Duodenal mucosa (tissue), 2 donors: ENCODE data around the gene TBC1D5.

ENCODE experiments used
- H3K27ac ChIP-seq: one replicate; pipeline ENCODE4 v1.7.0; 2013; ENCODE audit warnings: low read depth, low read length
- H3K27me3 ChIP-seq, 2 donors: one replicate each; pipeline ENCODE4 v1.7.0; 2013; ENCODE audit warnings: low read length in 2 of 2, control low read depth in 1 of 2; ENCODE audit not compliant: insufficient read depth in 2 of 2, control insufficient read depth in 1 of 2
- H3K36me3 ChIP-seq, 2 donors: one replicate each; pipeline ENCODE4 v1.7.0; 2013; ENCODE audit warnings: low read length in 2 of 2, control low read depth in 1 of 2; ENCODE audit not compliant: insufficient read depth in 2 of 2, control insufficient read depth in 1 of 2
- H3K4me1 ChIP-seq, 2 donors: one replicate each; pipeline ENCODE4 v1.7.0; 2013; ENCODE audit warnings: low read length in 2 of 2, control low read depth in 1 of 2; ENCODE audit not compliant: insufficient read depth in 2 of 2, control insufficient read depth in 1 of 2
- H3K4me3 ChIP-seq, 2 donors: one replicate each; pipeline ENCODE4 v1.7.0; 2013; ENCODE audit warnings: low read length in 2 of 2, low read depth in 1 of 2
- H3K9ac ChIP-seq, 2 donors: one replicate each; pipeline ENCODE4 v1.7.0; 2013; ENCODE audit warnings: low read length in 2 of 2, low read depth in 1 of 2
- H3K9me3 ChIP-seq, 2 donors: one replicate each; pipeline ENCODE4 v1.7.0; 2013; ENCODE audit warnings: low read length in 2 of 2, control low read depth in 1 of 2; ENCODE audit not compliant: control insufficient read depth in 1 of 2

TBC1D5 gene

DNA sequence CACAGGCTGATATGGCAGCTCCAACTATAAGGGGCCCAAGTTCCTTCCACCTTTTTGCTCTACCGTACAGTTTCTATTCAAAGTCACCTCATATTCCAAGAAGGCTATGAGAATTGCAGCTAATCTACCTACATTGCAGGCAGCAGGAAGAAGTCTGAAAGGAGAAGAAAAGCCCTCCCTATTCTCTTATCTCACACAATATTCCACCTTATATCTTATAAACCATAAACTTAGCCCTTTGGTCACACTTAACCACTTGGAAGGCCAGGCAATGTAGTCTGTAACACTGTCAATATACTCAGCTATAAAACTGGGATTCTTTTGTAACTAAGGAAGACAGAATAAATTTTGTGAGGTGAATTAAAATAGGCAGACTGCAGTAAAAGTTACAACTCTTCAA lies 54.9 kb downstream of the TBC1D5 start:
- H3K4me1 ChIP-seq = peaks cover 0 to 8% of the 10 kb centered on the region in 2 donors
- H3K9ac ChIP-seq = no peak overlapping the region
- no peaks in the 10 kb centered on the region for H3K36me3 ChIP-seq
- no peaks in the 10 kb centered on the region for H3K9me3 ChIP-seq
- H3K4me3 ChIP-seq = no peak overlapping the region
- no peaks in the 10 kb centered on the region for H3K27me3 ChIP-seq
- H3K27ac ChIP-seq = no peak overlapping the region

DNA sequence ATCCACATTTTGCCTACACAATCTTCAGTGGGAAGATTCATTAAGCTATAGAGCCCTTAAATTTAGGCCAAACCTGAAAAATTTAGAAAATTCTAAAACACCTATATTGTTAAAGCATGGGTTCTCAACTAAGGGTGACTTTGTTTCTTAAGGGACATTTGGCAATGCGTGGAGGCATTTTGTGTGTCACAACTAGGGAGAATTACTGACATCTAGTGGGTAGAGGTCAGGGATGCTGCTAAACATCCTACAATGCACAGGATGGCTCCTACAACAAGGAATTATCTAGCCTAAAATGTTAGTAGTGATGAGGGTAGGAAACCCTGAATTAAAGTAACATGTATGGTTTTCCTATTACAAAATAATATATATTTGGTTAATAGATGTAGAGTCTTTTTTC lies 55.8 kb downstream of the TBC1D5 start:
- Histone ChIP-seq H3K9ac (no peak overlapping the region), H3K36me3 (no peaks in the 10 kb centered on the region), H3K4me1 (peaks cover 0 to 8% of the 10 kb centered on the region in 2 donors), H3K27me3 (no peaks in the 10 kb centered on the region), H3K4me3 (no peak overlapping the region), H3K27ac (no peak overlapping the region), H3K9me3 (no peaks in the 10 kb centered on the region)

DNA sequence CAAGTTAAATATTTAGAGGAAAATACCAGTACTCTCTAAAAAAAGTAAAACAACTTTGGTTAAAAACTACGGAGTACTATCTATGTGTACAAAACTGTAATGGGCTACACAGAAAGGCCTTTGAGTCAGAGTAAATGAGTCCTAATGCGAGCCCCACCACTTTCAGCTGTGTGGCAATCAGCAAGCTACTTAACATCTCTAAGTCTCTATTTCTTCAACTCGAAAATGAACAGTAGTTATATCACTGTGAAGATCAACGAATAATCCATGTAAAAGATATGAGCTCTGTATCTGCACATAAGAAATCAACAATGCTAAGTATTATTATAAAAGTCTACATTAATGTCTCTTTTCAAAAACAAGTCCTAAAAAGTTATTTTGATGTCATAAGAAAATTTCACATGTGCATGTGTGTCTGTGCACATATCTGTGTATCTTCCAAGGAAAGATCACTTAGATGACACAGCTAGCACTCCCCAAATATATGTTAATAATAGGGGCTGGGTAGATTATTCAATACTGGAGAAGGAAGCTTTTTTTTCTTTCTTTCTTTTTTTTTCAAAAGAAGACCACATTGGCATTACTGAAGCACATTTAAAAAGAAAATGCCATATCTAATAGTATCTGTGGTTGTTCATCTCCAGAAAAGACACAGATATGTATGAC lies 58.8 kb downstream of the TBC1D5 start:
- H3K27me3 ChIP-seq = no peaks in the 10 kb centered on the region
- H3K9ac ChIP-seq = no peak overlapping the region
- no peak overlapping the region for H3K27ac ChIP-seq
- no peaks in the 10 kb centered on the region for H3K36me3 ChIP-seq
- H3K4me1 ChIP-seq = peaks cover 0 to 8% of the 10 kb centered on the region in 2 donors
- H3K4me3 ChIP-seq = no peak overlapping the region
- H3K9me3 ChIP-seq = no peaks in the 10 kb centered on the region

GRCh38 chr3:17680530-17680929 lies 61.9 kb downstream of the TBC1D5 start:
- Histone ChIP-seq H3K9ac (no peak overlapping the region), H3K27ac (no peak overlapping the region), H3K4me1 (no peaks in the 10 kb centered on the region), H3K36me3 (no peaks in the 10 kb centered on the region), H3K9me3 (no peaks in the 10 kb centered on the region), H3K4me3 (no peak overlapping the region), H3K27me3 (no peaks in the 10 kb centered on the region)

GRCh38 chr3:17678116-17678741 lies 64.2 kb downstream of the TBC1D5 start:
- Histone ChIP-seq H3K4me1 (no peaks in the 10 kb centered on the region), H3K9me3 (no peaks in the 10 kb centered on the region), H3K4me3 (no peak overlapping the region), H3K27me3 (no peaks in the 10 kb centered on the region), H3K27ac (no peak overlapping the region), H3K9ac (no peak overlapping the region), H3K36me3 (no peaks in the 10 kb centered on the region)

DNA sequence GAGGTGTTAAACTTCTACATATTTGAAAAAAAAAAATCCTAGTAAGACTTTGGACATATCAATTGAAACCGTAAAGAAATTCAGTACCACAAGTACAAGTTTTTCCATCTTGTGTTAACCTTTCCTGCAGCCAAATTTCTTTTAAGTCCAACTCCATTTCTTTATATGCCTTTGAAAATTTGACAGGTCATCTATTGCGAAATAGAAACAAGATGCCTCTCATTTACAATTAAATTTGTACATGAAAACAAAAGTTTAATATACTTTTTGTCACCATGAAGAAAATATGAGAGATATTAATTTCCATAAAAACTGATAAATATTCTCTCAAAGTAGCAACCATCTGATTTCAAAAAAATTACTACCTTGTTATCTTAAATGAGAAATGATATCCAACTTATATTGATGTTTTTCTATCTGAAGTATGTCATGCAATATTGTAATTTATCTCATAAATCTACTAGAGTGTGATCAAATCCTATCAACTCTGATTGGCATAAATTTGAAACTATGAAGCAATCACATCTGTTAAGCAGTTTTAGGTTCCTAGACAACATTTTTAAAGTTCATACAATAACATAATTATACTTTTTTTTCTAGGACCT lies 68.2 kb downstream of the TBC1D5 start:
- H3K27ac ChIP-seq = no peak overlapping the region
- H3K4me3 ChIP-seq = no peak overlapping the region
- H3K27me3 ChIP-seq = no peaks in the 10 kb centered on the region
- H3K36me3 ChIP-seq = no peaks in the 10 kb centered on the region
- no peaks in the 10 kb centered on the region for H3K9me3 ChIP-seq
- no peaks in the 10 kb centered on the region for H3K4me1 ChIP-seq
- H3K9ac ChIP-seq = no peak overlapping the region

DNA sequence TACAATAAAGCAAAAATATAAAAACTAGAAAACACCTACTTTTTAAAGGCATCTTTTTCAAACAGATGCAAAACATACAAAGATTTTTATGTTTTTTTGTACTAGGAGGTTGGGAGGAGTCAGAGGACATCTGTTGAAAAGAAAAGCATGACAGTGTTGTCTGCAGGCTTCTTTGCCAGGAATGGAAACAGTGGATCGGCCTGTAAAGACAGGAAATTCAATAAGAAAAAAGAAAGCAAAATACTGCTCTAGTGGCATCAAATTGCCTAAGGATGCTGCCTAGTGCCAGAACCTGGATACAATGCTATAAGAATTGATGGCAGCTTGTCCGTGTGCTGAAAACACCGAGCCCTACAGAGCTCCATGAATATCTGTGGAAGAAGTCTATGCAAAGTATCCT lies 69.9 kb downstream of the TBC1D5 start:
- no peaks in the 10 kb centered on the region for H3K4me1 ChIP-seq
- H3K36me3 ChIP-seq = no peaks in the 10 kb centered on the region
- no peaks in the 10 kb centered on the region for H3K27me3 ChIP-seq
- H3K9ac ChIP-seq = no peak overlapping the region
- no peaks in the 10 kb centered on the region for H3K9me3 ChIP-seq
- H3K4me3 ChIP-seq = no peak overlapping the region
- H3K27ac ChIP-seq = no peak overlapping the region

DNA sequence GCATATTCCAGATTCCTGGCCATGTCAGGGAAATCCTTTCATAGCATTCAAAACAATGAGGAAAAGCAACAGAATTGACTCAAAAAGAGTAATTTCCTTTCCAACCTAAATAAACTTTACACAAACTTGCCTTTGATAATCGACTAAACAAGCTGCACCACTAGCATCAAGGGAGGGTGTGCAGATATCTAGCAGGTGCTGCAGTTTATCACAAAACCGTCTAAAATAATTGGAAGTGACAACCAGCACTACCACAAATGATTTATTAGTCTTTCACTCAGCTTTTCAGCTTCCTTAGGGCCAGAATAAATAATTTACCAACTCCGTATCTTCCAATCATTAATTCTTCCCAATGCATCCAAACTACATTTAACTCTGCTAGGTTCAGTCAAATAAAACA lies 71.7 kb downstream of the TBC1D5 start:
- H3K36me3 ChIP-seq = no peaks in the 10 kb centered on the region
- no peaks in the 10 kb centered on the region for H3K27me3 ChIP-seq
- no peaks in the 10 kb centered on the region for H3K9me3 ChIP-seq
- H3K4me1 ChIP-seq = no peaks in the 10 kb centered on the region
- no peak overlapping the region for H3K4me3 ChIP-seq
- no peak overlapping the region for H3K27ac ChIP-seq
- no peak overlapping the region for H3K9ac ChIP-seq

- H3K36me3 ChIP-seq = no peaks in the 10 kb centered on the region
- no peaks in the 10 kb centered on the region for H3K9me3 ChIP-seq
- no peaks in the 10 kb centered on the region for H3K4me1 ChIP-seq
- no peak overlapping the region for H3K9ac ChIP-seq
- no peak overlapping the region for H3K4me3 ChIP-seq
- no peaks in the 10 kb centered on the region for H3K27me3 ChIP-seq
- no peak overlapping the region for H3K27ac ChIP-seq
Observed at GRCh38 chr3:17664923-17665322, 77.5 kb downstream of the TBC1D5 start.

GRCh38 chr3:17656264-17656663 lies 86.2 kb downstream of the TBC1D5 start:
- H3K4me3 ChIP-seq = no peak overlapping the region
- H3K4me1 ChIP-seq = no peaks in the 10 kb centered on the region

More at GRCh38 chr3:17656264-17656663, 86.2 kb downstream of the TBC1D5 start:
- H3K9me3 ChIP-seq = no peaks in the 10 kb centered on the region
- no peaks in the 10 kb centered on the region for H3K27me3 ChIP-seq
- H3K9ac ChIP-seq = no peak overlapping the region
- no peaks in the 10 kb centered on the region for H3K36me3 ChIP-seq
- H3K27ac ChIP-seq = no peak overlapping the region
